Measurements from ENCODE around the gene NTN1.

GRCh38 chr17:9174779-9175574 lies 153.7 kb downstream of the NTN1 start:
- TF ChIP-seq, protein P1, sequence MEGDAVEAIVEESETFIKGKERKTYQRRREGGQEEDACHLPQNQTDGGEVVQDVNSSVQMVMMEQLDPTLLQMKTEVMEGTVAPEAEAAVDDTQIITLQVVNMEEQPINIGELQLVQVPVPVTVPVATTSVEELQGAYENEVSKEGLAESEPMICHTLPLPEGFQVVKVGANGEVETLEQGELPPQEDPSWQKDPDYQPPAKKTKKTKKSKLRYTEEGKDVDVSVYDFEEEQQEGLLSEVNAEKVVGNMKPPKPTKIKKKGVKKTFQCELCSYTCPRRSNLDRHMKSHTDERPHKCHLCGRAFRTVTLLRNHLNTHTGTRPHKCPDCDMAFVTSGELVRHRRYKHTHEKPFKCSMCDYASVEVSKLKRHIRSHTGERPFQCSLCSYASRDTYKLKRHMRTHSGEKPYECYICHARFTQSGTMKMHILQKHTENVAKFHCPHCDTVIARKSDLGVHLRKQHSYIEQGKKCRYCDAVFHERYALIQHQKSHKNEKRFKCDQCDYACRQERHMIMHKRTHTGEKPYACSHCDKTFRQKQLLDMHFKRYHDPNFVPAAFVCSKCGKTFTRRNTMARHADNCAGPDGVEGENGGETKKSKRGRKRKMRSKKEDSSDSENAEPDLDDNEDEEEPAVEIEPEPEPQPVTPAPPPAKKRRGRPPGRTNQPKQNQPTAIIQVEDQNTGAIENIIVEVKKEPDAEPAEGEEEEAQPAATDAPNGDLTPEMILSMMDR (IDR thresholded peaks at IDR 0.05): no peak
- TF ChIP-seq POLR2A (IDR thresholded peaks at IDR 0.05): no peak
